ENCODE data around the gene VWA8. TPM values are rescaled to one million over a fixed set of nuclear protein-coding genes. Genes with fewer than 3 reads are reported as not detected.

Gene VWA8
- polyA plus RNA-seq, 3 donors: 2.0 to 4.4 (median 3.4) TPM

DNA sequence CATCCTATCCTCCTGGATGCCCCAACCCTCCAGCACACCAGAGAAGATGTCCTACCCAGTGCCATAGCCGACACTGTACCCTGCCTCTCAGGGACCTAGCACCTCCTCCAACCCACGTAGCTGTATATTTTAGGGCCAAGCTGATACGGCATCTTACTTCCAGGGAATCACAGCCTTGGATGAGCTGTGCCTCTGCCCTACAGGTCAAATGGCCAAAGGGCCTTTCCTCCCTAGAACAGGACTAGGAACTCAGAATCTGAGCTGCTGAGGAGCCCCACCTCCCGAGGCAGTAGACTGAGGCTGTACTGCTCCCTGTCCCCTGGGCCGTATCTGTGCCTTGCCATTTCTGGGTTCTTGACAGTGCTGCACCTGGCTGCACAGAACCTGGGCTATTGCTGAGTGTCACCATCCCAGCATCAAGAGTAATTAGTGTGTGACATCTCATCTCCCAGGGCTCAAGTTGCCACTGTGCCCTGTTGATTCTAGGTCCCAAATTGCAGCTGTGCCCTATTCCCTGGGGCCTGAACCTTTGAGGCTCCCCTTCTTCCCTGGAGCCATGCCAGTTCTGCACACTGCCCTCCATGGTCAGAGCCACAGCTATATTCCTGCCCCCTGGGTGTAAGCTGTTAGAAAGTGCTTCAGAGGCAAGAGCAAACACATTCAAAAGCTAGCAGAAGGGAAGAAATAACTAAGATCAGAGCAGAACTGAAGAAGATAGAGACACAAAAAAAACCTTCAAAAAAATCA is 41.0 kb downstream of the VWA8 start:
- Mint-ChIP-seq H3K4me3 (no peak overlapping the region), H3K36me3 (peaks cover 7 to 13% of the 10 kb centered on the region in 2 donors), H3K27ac (peak overlapping the region in 1 of 7 donors; percentile 8), H3K27me3 (ENCODE audit: low read depth in 3 of 3) (no peaks in the 10 kb centered on the region), H3K4me1 (peaks cover 25% of the 10 kb centered on the region), H3K9me3 (peaks cover 5 to 30% (median 14%) of the 10 kb centered on the region in 7 donors)
- Histone ChIP-seq H3K79me2 (ENCODE audit: insufficient read depth, low read length) (no peaks in the 10 kb centered on the region), H3K9ac (ENCODE audit: insufficient read depth, low read length, poor library complexity, severe bottlenecking) (no peak overlapping the region), H4K20me1 (ENCODE audit: insufficient read depth, low read length) (no peaks in the 10 kb centered on the region), H3K27me3 (ENCODE audit: control insufficient read depth in 2 of 2, insufficient read depth in 2 of 2, low read length in 2 of 2) (no peaks in the 10 kb centered on the region), H2AFZ (ENCODE audit: insufficient read depth, low read depth, low read length, poor library complexity, severe bottlenecking) (no peak overlapping the region), H3K36me3 (replicated peaks in 1 of 2; ENCODE audit: control insufficient read depth in 1 of 2, insufficient read depth in 2 of 2, low read length in 2 of 2) (no peaks in the 10 kb centered on the region), H3K9me3 (replicated peaks in 1 of 2; ENCODE audit: control insufficient read depth in 1 of 2, insufficient read depth in 1 of 2, low read length in 2 of 2) (peaks cover 0 to 6% of the 10 kb centered on the region in 2 donors), H3K4me2 (replicated peaks; ENCODE audit: extremely low read depth, low read length, poor library complexity, severe bottlenecking) (no peak overlapping the region), H3K4me3 (replicated peaks in 1 of 3; ENCODE audit: low read depth in 2 of 3, low read length in 3 of 3) (no peak overlapping the region), H3K4me1 (ENCODE audit: control insufficient read depth in 1 of 2, insufficient read depth in 2 of 2, low read length in 2 of 2) (peaks cover 3 to 10% of the 10 kb centered on the region in 2 donors), H3K27ac (ENCODE audit: low read depth in 1 of 2, low read length in 2 of 2) (no peak overlapping the region)
- intact Hi-C loops (cut with micrococcal nuclease): no loop called here
- 87% methylated on average over 5 of the region's 5 CpGs for WGBS (ENCODE audit: insufficient coverage)
- no peak for DNase-seq
- TF ChIP-seq, protein P1, sequence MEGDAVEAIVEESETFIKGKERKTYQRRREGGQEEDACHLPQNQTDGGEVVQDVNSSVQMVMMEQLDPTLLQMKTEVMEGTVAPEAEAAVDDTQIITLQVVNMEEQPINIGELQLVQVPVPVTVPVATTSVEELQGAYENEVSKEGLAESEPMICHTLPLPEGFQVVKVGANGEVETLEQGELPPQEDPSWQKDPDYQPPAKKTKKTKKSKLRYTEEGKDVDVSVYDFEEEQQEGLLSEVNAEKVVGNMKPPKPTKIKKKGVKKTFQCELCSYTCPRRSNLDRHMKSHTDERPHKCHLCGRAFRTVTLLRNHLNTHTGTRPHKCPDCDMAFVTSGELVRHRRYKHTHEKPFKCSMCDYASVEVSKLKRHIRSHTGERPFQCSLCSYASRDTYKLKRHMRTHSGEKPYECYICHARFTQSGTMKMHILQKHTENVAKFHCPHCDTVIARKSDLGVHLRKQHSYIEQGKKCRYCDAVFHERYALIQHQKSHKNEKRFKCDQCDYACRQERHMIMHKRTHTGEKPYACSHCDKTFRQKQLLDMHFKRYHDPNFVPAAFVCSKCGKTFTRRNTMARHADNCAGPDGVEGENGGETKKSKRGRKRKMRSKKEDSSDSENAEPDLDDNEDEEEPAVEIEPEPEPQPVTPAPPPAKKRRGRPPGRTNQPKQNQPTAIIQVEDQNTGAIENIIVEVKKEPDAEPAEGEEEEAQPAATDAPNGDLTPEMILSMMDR (IDR thresholded peaks at IDR 0.05): no peak

DNA sequence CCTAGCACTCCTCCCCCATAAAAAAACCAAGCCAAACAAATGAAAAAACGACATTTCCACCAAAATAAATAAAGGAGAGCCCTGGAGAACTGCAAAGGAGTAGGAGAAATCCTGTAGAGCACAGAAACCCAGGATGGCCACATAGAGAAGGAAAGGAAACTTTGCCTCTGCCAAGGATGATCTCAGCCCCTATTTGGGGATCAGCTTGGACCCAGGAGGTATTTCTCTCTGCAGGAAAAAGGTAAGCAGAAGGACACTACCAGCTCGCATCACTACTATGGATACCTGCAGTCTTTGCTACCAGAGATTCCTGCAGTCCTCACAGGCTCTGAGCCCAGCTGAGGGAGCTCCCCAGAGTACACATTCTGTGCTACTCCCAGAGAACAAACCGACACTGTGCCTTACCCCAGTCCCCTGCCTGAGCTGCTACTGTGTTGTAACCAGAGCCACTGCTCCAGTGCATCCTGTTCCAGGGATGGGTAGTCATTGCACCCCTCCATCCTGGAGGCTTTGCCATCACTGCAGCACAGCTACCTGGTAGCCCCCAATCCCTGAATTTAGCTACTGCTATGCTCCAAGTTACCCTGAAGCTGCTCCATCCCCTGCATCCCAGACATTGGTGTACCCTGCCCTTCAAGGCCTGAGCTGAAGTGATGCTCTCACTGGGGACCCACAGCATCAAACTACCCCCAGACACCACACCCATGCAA is 41.7 kb downstream of the VWA8 start:
- Histone ChIP-seq H2AFZ (ENCODE audit: insufficient read depth, low read depth, low read length, poor library complexity, severe bottlenecking) (no peak overlapping the region), H3K79me2 (ENCODE audit: insufficient read depth, low read length) (no peaks in the 10 kb centered on the region), H3K9me3 (replicated peaks in 1 of 2; ENCODE audit: control insufficient read depth in 1 of 2, insufficient read depth in 1 of 2, low read length in 2 of 2) (peaks cover 0 to 4% of the 10 kb centered on the region in 2 donors), H3K27me3 (ENCODE audit: control insufficient read depth in 2 of 2, insufficient read depth in 2 of 2, low read length in 2 of 2) (no peaks in the 10 kb centered on the region), H3K36me3 (replicated peaks in 1 of 2; ENCODE audit: control insufficient read depth in 1 of 2, insufficient read depth in 2 of 2, low read length in 2 of 2) (no peaks in the 10 kb centered on the region), H3K4me3 (replicated peaks in 1 of 3; ENCODE audit: low read depth in 2 of 3, low read length in 3 of 3) (no peak overlapping the region), H4K20me1 (ENCODE audit: insufficient read depth, low read length) (no peaks in the 10 kb centered on the region), H3K27ac (ENCODE audit: low read depth in 1 of 2, low read length in 2 of 2) (no peak overlapping the region), H3K4me2 (replicated peaks; ENCODE audit: extremely low read depth, low read length, poor library complexity, severe bottlenecking) (no peak overlapping the region), H3K9ac (ENCODE audit: insufficient read depth, low read length, poor library complexity, severe bottlenecking) (no peak overlapping the region), H3K4me1 (ENCODE audit: control insufficient read depth in 1 of 2, insufficient read depth in 2 of 2, low read length in 2 of 2) (peaks cover 3 to 10% of the 10 kb centered on the region in 2 donors)
- Mint-ChIP-seq H3K4me3 (no peak overlapping the region), H3K36me3 (peaks cover 4 to 13% of the 10 kb centered on the region in 2 donors), H3K9me3 (peaks cover 2 to 24% (median 8%) of the 10 kb centered on the region in 7 donors), H3K27ac (peak overlapping the region in 2 of 7 donors; percentile 8 to 59), H3K27me3 (ENCODE audit: low read depth in 3 of 3) (no peaks in the 10 kb centered on the region), H3K4me1 (peaks cover 23% of the 10 kb centered on the region)
- WGBS (ENCODE audit: insufficient coverage): 86% methylated on average over 2 of the region's 3 CpGs
- TF ChIP-seq, protein P1 (IDR thresholded peaks at IDR 0.05): no peak
- intact Hi-C loops (cut with micrococcal nuclease): no loop called here
- DNase-seq: no peak
